ENCODE measurements around the gene DRGX. TPM values are rescaled to one million over a fixed set of nuclear protein-coding genes. Genes with fewer than 3 reads are reported as not detected.

Gene DRGX
- total RNA-seq, 1 experiment from 2014 or later: not detected

- DNase-seq (ENCODE audit: low spot score): no peak
- POLR2A ChIA-PET (ENCODE audit: low non-redundant PET): no interaction called here
- Histone ChIP-seq H3K9me3 (ENCODE audit: low read depth, low read length, poor library complexity, severe bottlenecking) (no peaks in the 10 kb centered on the region), H3K36me3 (ENCODE audit: insufficient read depth, low read length, poor library complexity, severe bottlenecking) (no peaks in the 10 kb centered on the region), H3K27ac (ENCODE audit: low read depth, low read length, poor library complexity, severe bottlenecking) (no peak overlapping the region), H3K4me1 (ENCODE audit: insufficient read depth, low read length, poor library complexity, severe bottlenecking) (no peaks in the 10 kb centered on the region), H3K4me3 (ENCODE audit: low read depth, low read length, poor library complexity, severe bottlenecking) (no peak overlapping the region), H3K27me3 (replicated peaks; ENCODE audit: insufficient read depth, low read depth, low read length, poor library complexity) (peaks cover 75% of the 10 kb centered on the region)
- intact Hi-C loops (cut with micrococcal nuclease; ENCODE audit: unreplicated experiment): no loop called here
- BruUV-seq (replicated peaks): no TSS peak
- TF ChIP-seq EZH2 (IDR thresholded peaks at IDR 0.05; ENCODE audit: borderline replicate concordance, low read depth, low read length, poor library complexity, severe bottlenecking) (no peak), CTCF (conservative IDR thresholded peaks at IDR 0.05; ENCODE audit: low read depth, low read length) (no peak)
- CTCF ChIA-PET: no interaction called here
Measured at GRCh38 chr10:49388161-49388560, 7.7 kb downstream of the DRGX start.

- Histone ChIP-seq H3K27ac (ENCODE audit: low read depth, low read length, poor library complexity, severe bottlenecking) (no peak overlapping the region), H3K4me1 (ENCODE audit: insufficient read depth, low read length, poor library complexity, severe bottlenecking) (no peaks in the 10 kb centered on the region), H3K36me3 (ENCODE audit: insufficient read depth, low read length, poor library complexity, severe bottlenecking) (no peaks in the 10 kb centered on the region), H3K27me3 (replicated peaks; ENCODE audit: insufficient read depth, low read depth, low read length, poor library complexity) (peaks cover 73% of the 10 kb centered on the region), H3K4me3 (ENCODE audit: low read depth, low read length, poor library complexity, severe bottlenecking) (no peak overlapping the region), H3K9me3 (ENCODE audit: low read depth, low read length, poor library complexity, severe bottlenecking) (no peaks in the 10 kb centered on the region)
- intact Hi-C loops (cut with micrococcal nuclease; ENCODE audit: unreplicated experiment): no loop called here
- CTCF ChIA-PET: no interaction called here
- DNase-seq (ENCODE audit: low spot score): no peak
- no peak for TF ChIP-seq EZH2 (IDR thresholded peaks at IDR 0.05; ENCODE audit: borderline replicate concordance, low read depth, low read length, poor library complexity, severe bottlenecking)
- TF ChIP-seq CTCF (conservative IDR thresholded peaks at IDR 0.05; ENCODE audit: low read depth, low read length): no peak
- POLR2A ChIA-PET (ENCODE audit: low non-redundant PET): no interaction called here
- no TSS peak for BruUV-seq (replicated peaks)
Measured at GRCh38 chr10:49387071-49387470, 8.8 kb downstream of the DRGX start.

GRCh38 chr10:49385939-49386922 is 9.7 kb downstream of the DRGX start:
- DNase-seq (ENCODE audit: low spot score): no peak
- Histone ChIP-seq H3K27me3 (replicated peaks; ENCODE audit: insufficient read depth, low read depth, low read length, poor library complexity) (peaks cover 67% of the 10 kb centered on the region), H3K9me3 (ENCODE audit: low read depth, low read length, poor library complexity, severe bottlenecking) (no peaks in the 10 kb centered on the region), H3K4me3 (ENCODE audit: low read depth, low read length, poor library complexity, severe bottlenecking) (no peak overlapping the region), H3K36me3 (ENCODE audit: insufficient read depth, low read length, poor library complexity, severe bottlenecking) (no peaks in the 10 kb centered on the region), H3K27ac (ENCODE audit: low read depth, low read length, poor library complexity, severe bottlenecking) (no peak overlapping the region), H3K4me1 (ENCODE audit: insufficient read depth, low read length, poor library complexity, severe bottlenecking) (no peaks in the 10 kb centered on the region)
- ChIA-PET POLR2A (ENCODE audit: low non-redundant PET) (no interaction called here), CTCF (no interaction called here)
- TF ChIP-seq CTCF (conservative IDR thresholded peaks at IDR 0.05; ENCODE audit: low read depth, low read length) (no peak), EZH2 (IDR thresholded peaks at IDR 0.05; ENCODE audit: borderline replicate concordance, low read depth, low read length, poor library complexity, severe bottlenecking) (no peak)
- BruUV-seq (replicated peaks): no TSS peak
- intact Hi-C loops (cut with micrococcal nuclease; ENCODE audit: unreplicated experiment): no loop called here

Data from A673 (cell line).